Vagina (tissue), 2 donors: ENCODE measurements around the gene CRYGC.

ENCODE experiments used
- CTCF ChIP-seq, 3 experiments: fragments of 450-650 bp in 2 of 3; fragments of 200-600 bp in 1 of 3; sonication (generic) in 1 of 3; IDR thresholded peaks; one replicate each; pipeline ENCODE4 v1.5.1; 2017 to 2019; ENCODE audit warnings: antibody characterized with exemption in 3 of 3, mild to moderate bottlenecking in 2 of 3, moderate library complexity in 2 of 3
- POLR2A ChIP-seq, 2 donors: fragments of 450-650 bp; IDR thresholded peaks; one replicate each; pipeline ENCODE4 v1.6.1; 2017; ENCODE audit warnings: antibody characterized with exemption in 2 of 2, mild to moderate bottlenecking in 2 of 2, moderate library complexity in 2 of 2

GRCh38 chr2:208146006-208146405 is 16.4 kb upstream of the CRYGC start, which contains the start of gene CRYGB:
- TF ChIP-seq POLR2A (IDR thresholded peaks at IDR 0.05): no peak
- TF ChIP-seq CTCF (IDR thresholded peaks at IDR 0.05): no peak
